Muscle of arm (tissue), 12 donors: ENCODE data around the gene MKNK1. TPM values are rescaled to one million over a fixed set of nuclear protein-coding genes. Genes with fewer than 3 reads are reported as not detected.

Source experiments
- DNase-seq: peaks from one replicate; pipeline ENCODE4 v3.0.0-alpha.2; 2013
- polyA plus RNA-seq, 12 donors: library from polyadenylated mRNA; unstranded; fragments of 120-200 nt; gene quantifications; one replicate each; pipeline ENCODE4 v1.2.1, GENCODE V29; 2013; ENCODE audit not compliant: insufficient read length in 12 of 12

Gene MKNK1
- polyA plus RNA-seq, 12 donors: 15.1 to 44.6 (median 26.3) TPM; not detected in 1

- DNase-seq: no peak
Observed at GRCh38 chr1:46525253-46525983, 78.7 kb downstream of the MKNK1 start.

GRCh38 chr1:46524843-46525242, 79.2 kb downstream of the MKNK1 start:
- DNase-seq: no peak

GRCh38 chr1:46523496-46524353, 80.3 kb downstream of the MKNK1 start:
- DNase-seq: no peak

- DNase-seq: no peak
Observed at GRCh38 chr1:46522969-46523320, 81.1 kb downstream of the MKNK1 start.

- DNase-seq: no peak
Observed at GRCh38 chr1:46522184-46522968, 81.7 kb downstream of the MKNK1 start.

GRCh38 chr1:46521414-46521813, 82.7 kb downstream of the MKNK1 start:
- no peak for DNase-seq

GRCh38 chr1:46520063-46520911, 83.8 kb downstream of the MKNK1 start:
- DNase-seq: no peak

GRCh38 chr1:46519209-46519608, 84.9 kb downstream of the MKNK1 start:
- DNase-seq: no peak

- no peak for DNase-seq
Observed at GRCh38 chr1:46517932-46518498, 86.1 kb downstream of the MKNK1 start.

GRCh38 chr1:46517010-46517600, 87.0 kb downstream of the MKNK1 start:
- DNase-seq: no peak

GRCh38 chr1:46516200-46516950, 87.7 kb downstream of the MKNK1 start:
- no peak for DNase-seq

GRCh38 chr1:46515576-46515975, 88.5 kb downstream of the MKNK1 start:
- no peak for DNase-seq

GRCh38 chr1:46513536-46513935, 90.5 kb downstream of the MKNK1 start:
- no peak for DNase-seq

- no peak for DNase-seq
Observed at GRCh38 chr1:46512792-46513190, 91.3 kb downstream of the MKNK1 start.

GRCh38 chr1:46512135-46512791, 91.8 kb downstream of the MKNK1 start:
- no peak for DNase-seq

GRCh38 chr1:46510998-46511365, 93.1 kb downstream of the MKNK1 start:
- no peak for DNase-seq

- no peak for DNase-seq
Observed at GRCh38 chr1:46510341-46510997, 93.6 kb downstream of the MKNK1 start.

GRCh38 chr1:46508757-46509156, 95.3 kb downstream of the MKNK1 start:
- no peak for DNase-seq
